Kidney (tissue), 14 donors: ENCODE measurements around the gene SCAF8. TPM values are rescaled to one million over a fixed set of nuclear protein-coding genes. Genes with fewer than 3 reads are reported as not detected.
"Not testable (repeated sequence)": the region's sequence is repeated elsewhere in the genome, so short reads cannot be mapped to it uniquely, and the experiment has no call there.

Experiments
- DNase-seq, 5 donors: peaks; one replicate each; pipeline ENCODE4 v3.0.0-alpha.2; 2013 to 2020
- FAIRE-seq: peaks from 2 replicates; lab custom pipeline; 2012; peaks lifted over from hg19 to GRCh38; lab: Jason Lieb, UNC
- H3K27ac ChIP-seq, 2 donors: one replicate each; pipeline ENCODE4 v1.7.0; 2013; ENCODE audit warnings: low read depth in 2 of 2, low read length in 2 of 2, inconsistent platforms in 1 of 2
- H3K27me3 ChIP-seq: one replicate; pipeline ENCODE4 v1.7.1; 2013; ENCODE audit warnings: low read length, inconsistent platforms; ENCODE audit not compliant: control insufficient read depth, insufficient read depth
- H3K36me3 ChIP-seq, 3 donors: one replicate each; pipeline versions ENCODE4 v1.7.0 to v1.7.1; 2013; ENCODE audit warnings: low read length in 3 of 3, control low read depth in 1 of 3, inconsistent platforms in 1 of 3; ENCODE audit not compliant: insufficient read depth in 3 of 3, control insufficient read depth in 2 of 3
- H3K4me1 ChIP-seq, 3 donors: one replicate each; pipeline versions ENCODE4 v1.7.0 to v1.7.1; 2013; ENCODE audit warnings: low read length in 3 of 3, inconsistent platforms in 1 of 3, low read depth in 1 of 3; ENCODE audit not compliant: control insufficient read depth in 2 of 3, insufficient read depth in 2 of 3
- H3K4me3 ChIP-seq, 3 donors: one replicate each; pipeline versions ENCODE4 v1.7.0 to v1.8.1; 2013; ENCODE audit warnings: low read length in 3 of 3, control low read depth in 1 of 3, inconsistent platforms in 1 of 3
- H3K9ac ChIP-seq, 3 donors: one replicate each; pipeline versions ENCODE4 v1.7.0 to v1.7.1; 2013; ENCODE audit warnings: low read length in 3 of 3, control low read depth in 1 of 3, inconsistent platforms in 1 of 3
- H3K9me3 ChIP-seq, 3 donors: one replicate each; pipeline versions ENCODE4 v1.7.0 to v1.7.1; 2013; ENCODE audit warnings: low read length in 3 of 3, control low read depth in 1 of 3, inconsistent platforms in 1 of 3; ENCODE audit not compliant: control insufficient read depth in 2 of 3, insufficient read depth in 1 of 3
- intact Hi-C: fragments of 100-400 bp; cut with DNase I; formaldehyde crosslinking; loops from one replicate; pipeline ENCODE4 v1.11.1; 2022
- polyA plus RNA-seq: library from polyadenylated mRNA; stranded (reverse); fragments of 350-450 nt; fragmentation: Illumina TruSeq; extraction: RNeasy Lipid Tissue Mini Kit (QIAGEN cat#74804); gene quantifications from one replicate; pipeline ENCODE4 v1.2.3, GENCODE V29; 2014; ENCODE audit warnings: low read depth, low replicate concordance; ENCODE audit not compliant: insufficient read depth
- total RNA-seq: library from RNA; stranded (reverse); fragmentation: NEBNext Ultra II Directional; extraction: Animal tissue kit (Norgen Biotek cat#: 25700); gene quantifications from one replicate; pipeline ENCODE4 v1.2.1, GENCODE V29; 2021
- TF ChIP-seq, protein P1 (sequence below): IDR thresholded peaks from 3 replicates; pipeline ENCODE4 v1.5.1; 2012; ENCODE audit warnings: mild to moderate bottlenecking, moderate library complexity, borderline replicate concordance; ENCODE audit not compliant: insufficient read depth; ENCODE audit errors: extremely low read depth
- donor health status: control.
- donor health status: control.
- donor health status: control.
- donor health status: control.
- donor health status: control.
- donor health status: DM: yes; HTN: yes; CAD: no.
- donor health status: Normal renal cell carcinoma (clear cell type).

SCAF8 gene
- total and polyA plus RNA-seq, 2 donors from 2014 or later: 8.3 to 52.2 TPM

DNA sequence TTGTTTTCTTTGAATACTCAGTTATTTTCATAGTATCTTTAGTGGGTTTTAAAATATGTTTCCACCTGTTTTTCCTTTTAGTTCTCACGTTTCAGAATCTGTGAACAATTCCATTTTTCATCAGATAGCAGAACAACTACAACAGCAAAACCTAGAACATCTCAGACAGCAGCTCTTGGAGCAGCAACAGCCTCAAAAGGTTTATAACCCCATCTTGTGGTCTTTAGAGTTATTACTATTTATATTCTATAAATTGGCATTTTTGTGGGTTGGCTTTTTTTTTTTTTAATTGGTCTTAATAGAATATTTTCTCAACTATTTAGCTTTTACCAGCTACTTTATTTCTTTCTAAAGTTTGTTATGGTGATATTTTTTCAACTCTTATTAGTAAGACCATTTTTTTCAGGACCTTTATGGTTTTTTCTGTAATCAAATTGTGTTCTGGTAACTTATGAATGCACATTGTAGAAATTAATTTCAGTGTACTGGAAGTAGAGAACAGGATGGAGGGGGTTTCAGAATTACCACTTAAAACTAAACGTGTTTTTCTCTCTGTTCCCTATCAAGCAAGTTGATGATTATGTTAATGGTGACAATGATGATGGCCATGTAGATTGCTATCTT, 72.2 kb downstream of the SCAF8 start:
- FAIRE-seq (peak; percentile 95), DNase-seq (peak in 2 of 5 donors; percentile 22 to 47)
- no peak overlapping the region for H3K27ac ChIP-seq
- H3K4me3 ChIP-seq: no peak overlapping the region
- peaks cover 0 to 37% (median 23%) of the 10 kb centered on the region in 3 donors for H3K36me3 ChIP-seq
- intact Hi-C loops: loop anchor here (10.0 kb wide), 1 partner anchor 131 kb away; no protein-coding TSS in a partner anchor
- TF ChIP-seq, protein P1, sequence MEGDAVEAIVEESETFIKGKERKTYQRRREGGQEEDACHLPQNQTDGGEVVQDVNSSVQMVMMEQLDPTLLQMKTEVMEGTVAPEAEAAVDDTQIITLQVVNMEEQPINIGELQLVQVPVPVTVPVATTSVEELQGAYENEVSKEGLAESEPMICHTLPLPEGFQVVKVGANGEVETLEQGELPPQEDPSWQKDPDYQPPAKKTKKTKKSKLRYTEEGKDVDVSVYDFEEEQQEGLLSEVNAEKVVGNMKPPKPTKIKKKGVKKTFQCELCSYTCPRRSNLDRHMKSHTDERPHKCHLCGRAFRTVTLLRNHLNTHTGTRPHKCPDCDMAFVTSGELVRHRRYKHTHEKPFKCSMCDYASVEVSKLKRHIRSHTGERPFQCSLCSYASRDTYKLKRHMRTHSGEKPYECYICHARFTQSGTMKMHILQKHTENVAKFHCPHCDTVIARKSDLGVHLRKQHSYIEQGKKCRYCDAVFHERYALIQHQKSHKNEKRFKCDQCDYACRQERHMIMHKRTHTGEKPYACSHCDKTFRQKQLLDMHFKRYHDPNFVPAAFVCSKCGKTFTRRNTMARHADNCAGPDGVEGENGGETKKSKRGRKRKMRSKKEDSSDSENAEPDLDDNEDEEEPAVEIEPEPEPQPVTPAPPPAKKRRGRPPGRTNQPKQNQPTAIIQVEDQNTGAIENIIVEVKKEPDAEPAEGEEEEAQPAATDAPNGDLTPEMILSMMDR: peak; percentile 29
- no peaks in the 10 kb centered on the region for H3K4me1 ChIP-seq
- no peak overlapping the region for H3K9ac ChIP-seq
- H3K9me3 ChIP-seq: no peaks in the 10 kb centered on the region
- H3K27me3 ChIP-seq: no peaks in the 10 kb centered on the region

DNA sequence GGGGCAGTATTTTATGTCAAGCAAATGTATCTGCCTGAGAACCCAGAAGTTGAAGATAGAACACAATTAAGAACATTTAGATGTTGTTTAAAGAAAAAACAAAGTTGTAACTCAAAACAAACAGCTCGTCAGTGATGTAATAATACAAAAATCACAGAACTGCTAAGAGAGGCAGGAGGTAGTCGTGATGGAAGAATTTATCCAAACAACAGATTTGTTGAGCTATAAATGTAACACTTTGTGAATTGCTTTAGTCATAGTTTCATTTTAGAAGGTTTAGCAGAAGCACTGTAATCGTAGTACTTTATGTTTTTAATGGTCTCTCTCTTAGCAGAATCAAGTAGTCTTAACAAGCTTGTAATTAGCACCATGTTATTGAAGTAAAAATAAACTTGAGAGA, 73.6 kb downstream of the SCAF8 start:
- DNase-seq (no peak), FAIRE-seq (no peak)
- H3K4me3 ChIP-seq: no peak overlapping the region
- intact Hi-C loops: loop anchor here (10.0 kb wide), 1 partner anchor 132 kb away; no protein-coding TSS in a partner anchor
- no peaks in the 10 kb centered on the region for H3K27me3 ChIP-seq
- H3K27ac ChIP-seq: no peak overlapping the region
- H3K9ac ChIP-seq: no peak overlapping the region
- no peaks in the 10 kb centered on the region for H3K4me1 ChIP-seq
- no peaks in the 10 kb centered on the region for H3K9me3 ChIP-seq
- TF ChIP-seq, protein P1: no peak
- H3K36me3 ChIP-seq: peaks cover 0 to 46% (median 28%) of the 10 kb centered on the region in 3 donors

DNA sequence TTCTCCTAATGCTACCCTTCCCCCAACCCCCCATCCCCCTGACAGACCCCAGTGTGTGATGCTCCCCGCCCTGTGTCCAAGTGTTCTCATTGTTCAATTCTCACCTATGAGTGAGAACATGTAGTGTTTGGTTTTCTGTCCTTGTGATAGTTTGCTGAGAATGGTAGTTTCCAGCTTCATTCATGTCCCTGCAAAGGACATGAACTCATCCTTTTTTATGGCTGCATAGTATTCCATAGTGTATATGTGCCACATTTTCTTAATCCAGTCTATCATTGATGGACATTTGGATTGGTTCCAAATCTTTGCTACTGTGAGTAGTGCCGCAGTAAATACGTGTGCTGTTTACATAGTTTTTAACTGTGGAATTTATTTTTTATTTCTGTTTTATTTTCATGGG, 78.4 kb downstream of the SCAF8 start:
- H3K27me3 ChIP-seq, H3K9me3 ChIP-seq, H3K9ac ChIP-seq, H3K4me1 ChIP-seq, H3K27ac ChIP-seq, DNase-seq, H3K4me3 ChIP-seq, intact Hi-C loops, FAIRE-seq: not testable (repeated sequence)
- H3K36me3 ChIP-seq: peaks cover 0 to 53% (median 37%) of the 10 kb centered on the region in 3 donors

DNA sequence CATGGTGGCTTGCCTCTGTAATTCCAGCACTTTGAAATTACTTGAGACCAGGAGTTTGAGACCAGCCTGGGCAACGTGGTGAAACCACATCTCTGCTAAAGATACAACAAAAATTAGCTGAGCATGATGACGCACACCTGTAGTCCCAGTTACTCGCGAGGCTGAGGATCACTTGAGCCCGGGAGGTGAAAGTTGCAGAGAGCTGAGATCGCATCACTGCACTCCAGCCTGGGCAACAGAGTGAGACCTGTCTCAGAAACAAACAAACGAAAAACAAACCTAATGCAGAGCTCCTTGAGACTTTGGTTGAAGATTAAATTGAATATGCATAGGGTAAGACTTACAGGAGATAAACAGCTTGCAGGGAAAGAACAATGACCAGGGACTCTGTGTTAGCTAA, 80.8 kb downstream of the SCAF8 start:
- intact Hi-C loops: no loop called here
- H3K27me3 ChIP-seq: no peaks in the 10 kb centered on the region
- H3K4me3 ChIP-seq: no peak overlapping the region
- TF ChIP-seq, protein P1: no peak
- no peak for FAIRE-seq
- H3K36me3 ChIP-seq: peaks cover 0 to 47% (median 29%) of the 10 kb centered on the region in 3 donors
- no peaks in the 10 kb centered on the region for H3K9me3 ChIP-seq
- DNase-seq: no peak
- no peak overlapping the region for H3K9ac ChIP-seq
- no peaks in the 10 kb centered on the region for H3K4me1 ChIP-seq
- H3K27ac ChIP-seq: no peak overlapping the region
